BE2C (cell line): ENCODE measurements around the gene PFN2.
"Not testable (repeated sequence)": the region's sequence is repeated elsewhere in the genome, so short reads cannot be mapped to it uniquely, and the experiment has no call there.

Experiments used
- DNase-seq: peaks from one replicate; pipeline ENCODE4 v3.0.0-alpha.2; 2020
- H3K27me3 ChIP-seq: fragments of 250-450 bp; sonication (Bioruptor Pico); 2 replicates; pipeline ENCODE4 v1.5.1; 2020; ENCODE audit warnings: mild to moderate bottlenecking
- H3K36me3 ChIP-seq: fragments of 250-450 bp; sonication (Bioruptor Pico); 2 replicates; pipeline ENCODE4 v1.5.1; 2020; ENCODE audit warnings: mild to moderate bottlenecking
- H3K4me1 ChIP-seq: fragments of 250-450 bp; sonication (Bioruptor Pico); 2 replicates; pipeline ENCODE4 v1.5.1; 2020
- H3K4me3 ChIP-seq: 2 replicates; pipeline ENCODE4 v1.5.1; 2011; ENCODE audit warnings: low read depth, low read length
- H3K9me3 ChIP-seq: fragments of 250-450 bp; sonication (Bioruptor Pico); 2 replicates; pipeline ENCODE4 v1.5.1; 2020
- TF ChIP-seq, protein P1 (sequence below): IDR thresholded peaks from 2 replicates; pipeline ENCODE4 v1.5.1; 2012; ENCODE audit warnings: mild to moderate bottlenecking, low read depth, low read length

PFN2 gene

DNA sequence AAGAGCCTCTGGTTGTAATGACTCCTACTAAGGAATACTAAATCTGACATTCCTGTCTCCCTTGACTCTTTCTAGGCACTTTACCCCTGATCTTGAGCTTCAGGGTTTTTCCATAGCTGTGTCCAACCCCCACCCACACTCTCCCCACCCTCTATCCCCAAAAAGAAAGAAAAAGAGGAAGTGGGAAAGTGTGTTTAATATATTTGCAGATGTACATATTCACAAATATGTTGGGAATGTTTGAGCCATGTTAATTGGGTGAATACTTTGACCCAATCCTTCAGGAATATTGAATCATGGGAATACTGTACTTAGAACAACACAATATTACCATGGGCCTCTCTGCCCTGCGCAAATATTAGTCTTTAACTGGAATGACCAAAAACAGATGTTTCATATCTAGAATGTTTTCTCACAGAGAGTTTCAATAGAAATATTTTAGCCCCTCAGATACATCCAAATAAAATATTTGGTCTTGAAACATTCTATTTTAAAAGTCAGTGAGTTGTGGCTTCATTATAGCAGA is 19.8 kb upstream of the PFN2 start:
- no peaks in the 10 kb centered on the region for H3K27me3 ChIP-seq
- TF ChIP-seq, protein P1, sequence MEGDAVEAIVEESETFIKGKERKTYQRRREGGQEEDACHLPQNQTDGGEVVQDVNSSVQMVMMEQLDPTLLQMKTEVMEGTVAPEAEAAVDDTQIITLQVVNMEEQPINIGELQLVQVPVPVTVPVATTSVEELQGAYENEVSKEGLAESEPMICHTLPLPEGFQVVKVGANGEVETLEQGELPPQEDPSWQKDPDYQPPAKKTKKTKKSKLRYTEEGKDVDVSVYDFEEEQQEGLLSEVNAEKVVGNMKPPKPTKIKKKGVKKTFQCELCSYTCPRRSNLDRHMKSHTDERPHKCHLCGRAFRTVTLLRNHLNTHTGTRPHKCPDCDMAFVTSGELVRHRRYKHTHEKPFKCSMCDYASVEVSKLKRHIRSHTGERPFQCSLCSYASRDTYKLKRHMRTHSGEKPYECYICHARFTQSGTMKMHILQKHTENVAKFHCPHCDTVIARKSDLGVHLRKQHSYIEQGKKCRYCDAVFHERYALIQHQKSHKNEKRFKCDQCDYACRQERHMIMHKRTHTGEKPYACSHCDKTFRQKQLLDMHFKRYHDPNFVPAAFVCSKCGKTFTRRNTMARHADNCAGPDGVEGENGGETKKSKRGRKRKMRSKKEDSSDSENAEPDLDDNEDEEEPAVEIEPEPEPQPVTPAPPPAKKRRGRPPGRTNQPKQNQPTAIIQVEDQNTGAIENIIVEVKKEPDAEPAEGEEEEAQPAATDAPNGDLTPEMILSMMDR: no peak
- DNase-seq: no peak
- no peaks in the 10 kb centered on the region for H3K9me3 ChIP-seq
- no peak overlapping the region for H3K4me3 ChIP-seq
- no peaks in the 10 kb centered on the region for H3K36me3 ChIP-seq
- H3K4me1 ChIP-seq: no peaks in the 10 kb centered on the region

DNA sequence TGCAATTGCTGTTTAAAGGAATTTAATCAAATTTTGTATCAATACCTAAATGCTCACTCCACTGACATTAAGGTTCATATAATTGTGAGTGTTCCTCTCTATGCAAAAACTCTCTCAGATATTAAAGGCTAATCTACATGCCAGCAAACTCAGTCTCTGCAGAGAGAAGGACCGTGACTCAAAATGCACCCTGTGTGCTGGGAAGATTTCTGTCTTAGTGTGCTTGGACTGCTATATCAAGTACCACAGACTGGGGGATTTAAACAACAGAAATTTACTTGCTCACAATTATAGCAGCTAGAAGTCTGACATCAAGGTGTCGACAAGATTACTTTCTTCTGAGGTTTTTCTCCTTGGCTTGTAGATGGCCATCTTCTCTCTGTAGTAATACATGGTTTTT is 18.6 kb upstream of the PFN2 start:
- no peaks in the 10 kb centered on the region for H3K36me3 ChIP-seq
- H3K4me3 ChIP-seq: no peak overlapping the region
- H3K9me3 ChIP-seq: no peaks in the 10 kb centered on the region
- DNase-seq: no peak
- H3K27me3 ChIP-seq: no peaks in the 10 kb centered on the region
- TF ChIP-seq, protein P1: no peak
- no peaks in the 10 kb centered on the region for H3K4me1 ChIP-seq

DNA sequence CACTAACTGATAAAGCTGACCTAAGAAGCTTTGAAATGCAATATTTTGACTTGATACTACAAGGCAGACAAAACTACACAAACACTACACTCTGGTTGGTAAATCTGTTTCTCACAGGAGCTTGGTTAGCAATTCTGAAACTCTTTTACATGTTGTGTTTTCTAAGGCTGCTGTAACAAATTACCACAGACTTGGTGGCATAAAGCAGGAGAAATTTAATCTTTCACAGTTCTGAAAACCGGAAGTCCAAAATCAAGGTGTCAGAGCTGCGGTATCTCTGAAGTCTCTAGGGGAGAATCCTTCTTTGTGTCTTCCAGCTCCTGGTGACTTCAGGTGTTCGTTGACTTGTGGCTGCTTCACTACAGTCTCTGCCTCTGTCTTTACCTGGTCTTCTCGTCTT is 12.9 kb upstream of the PFN2 start:
- H3K9me3 ChIP-seq: no peaks in the 10 kb centered on the region
- no peak overlapping the region for H3K4me3 ChIP-seq
- H3K27me3 ChIP-seq: no peaks in the 10 kb centered on the region
- no peak for DNase-seq
- no peaks in the 10 kb centered on the region for H3K4me1 ChIP-seq
- TF ChIP-seq, protein P1: no peak
- no peaks in the 10 kb centered on the region for H3K36me3 ChIP-seq

DNA sequence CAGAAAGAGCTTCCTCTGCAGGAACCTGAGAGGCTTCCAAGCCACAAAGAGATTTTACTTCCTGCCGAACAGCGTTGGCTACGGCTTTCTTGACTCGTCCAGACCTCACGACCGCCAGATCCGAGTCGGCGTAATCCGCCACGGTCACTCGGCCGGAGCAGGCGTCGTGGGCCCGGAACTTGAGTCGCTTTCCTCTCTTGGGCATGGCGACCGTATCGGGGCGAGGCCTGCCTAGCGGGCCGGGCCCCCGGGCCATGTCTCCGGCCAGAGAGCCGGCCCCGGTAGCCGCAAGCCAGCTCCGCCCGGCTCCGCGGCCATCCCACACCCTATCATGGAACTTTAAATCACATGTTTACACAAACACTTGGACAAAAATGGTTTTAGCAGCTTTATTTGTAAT is 12.4 kb upstream of the PFN2 start:
- not testable (repeated sequence) for H3K4me3 ChIP-seq, H3K36me3 ChIP-seq

DNA sequence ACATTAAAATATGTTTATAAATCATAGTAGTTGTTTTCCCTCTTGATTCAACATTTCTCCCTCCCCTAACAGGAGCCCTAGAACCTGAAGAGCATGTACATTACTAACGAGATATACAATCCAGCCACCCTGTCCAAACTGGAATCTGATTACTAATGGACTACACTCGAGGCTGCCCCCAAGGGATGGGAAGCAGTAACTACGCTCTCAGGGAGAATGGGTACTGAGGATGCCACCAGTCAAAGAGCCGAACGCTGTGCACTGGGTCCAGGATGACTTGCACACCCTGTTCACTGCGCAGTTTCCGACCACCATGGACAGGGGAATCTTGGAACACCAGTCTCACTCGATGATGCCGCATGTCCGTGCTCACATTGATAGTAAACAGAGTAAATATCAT is 11.3 kb upstream of the PFN2 start:
- not testable (repeated sequence) for H3K9me3 ChIP-seq, H3K4me1 ChIP-seq, H3K36me3 ChIP-seq, DNase-seq, H3K4me3 ChIP-seq, H3K27me3 ChIP-seq

More for the DNA sequence above, 12.4 kb upstream of the PFN2 start:
- H3K9me3 ChIP-seq, DNase-seq, H3K27me3 ChIP-seq, H3K4me1 ChIP-seq: not testable (repeated sequence)

DNA sequence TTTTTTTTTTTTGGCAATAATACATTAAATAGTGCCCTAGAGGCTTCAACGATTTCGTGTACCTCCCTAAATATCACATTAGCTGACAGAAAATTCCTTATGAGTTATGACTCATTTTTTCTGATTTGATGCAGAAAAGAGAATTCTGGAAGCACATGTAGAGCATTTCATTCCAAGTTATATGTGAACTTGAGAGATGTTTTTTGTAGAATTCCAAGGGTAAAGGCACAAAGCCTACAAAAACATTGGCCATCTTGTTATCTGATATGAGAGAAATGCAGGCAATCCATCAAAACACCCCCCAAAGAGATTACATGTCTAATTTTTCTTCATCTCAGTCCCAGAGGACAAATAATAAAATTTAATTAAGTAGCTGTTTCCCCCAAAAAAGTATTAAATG is 6.7 kb upstream of the PFN2 start:
- no peaks in the 10 kb centered on the region for H3K27me3 ChIP-seq
- TF ChIP-seq, protein P1: no peak
- no peaks in the 10 kb centered on the region for H3K9me3 ChIP-seq
- H3K4me1 ChIP-seq: no peaks in the 10 kb centered on the region; the same call in 1 of the 2 replicates
- no peak overlapping the region for H3K4me3 ChIP-seq
- H3K36me3 ChIP-seq: no peaks in the 10 kb centered on the region
- DNase-seq: no peak

DNA sequence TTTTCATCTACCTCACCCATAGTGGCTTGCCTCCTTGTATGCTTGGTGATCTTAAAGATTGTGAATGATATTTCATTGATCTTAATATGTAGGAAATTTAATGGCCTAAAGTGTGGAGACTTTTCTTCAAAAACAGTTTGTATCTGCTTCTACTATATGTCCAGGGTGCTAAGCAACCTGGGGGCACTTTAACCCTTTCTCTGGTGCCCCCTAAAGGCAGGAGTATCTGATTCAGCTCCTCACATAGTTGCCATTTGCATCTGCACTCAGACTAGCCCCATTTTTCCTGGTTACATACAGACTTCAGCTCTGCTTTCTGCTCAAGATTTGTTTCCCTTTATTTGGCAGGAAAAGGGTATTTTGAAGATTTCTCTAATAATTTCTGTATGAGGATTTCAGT is 5.2 kb upstream of the PFN2 start:
- no peaks in the 10 kb centered on the region for H3K36me3 ChIP-seq
- no peak overlapping the region for H3K4me3 ChIP-seq
- no peak for DNase-seq
- TF ChIP-seq, protein P1: peak; percentile 51
- H3K4me1 ChIP-seq: no peaks in the 10 kb centered on the region; the same call in 1 of the 2 replicates
- H3K27me3 ChIP-seq: no peaks in the 10 kb centered on the region
- no peaks in the 10 kb centered on the region for H3K9me3 ChIP-seq
